Keratinocyte (primary cell): ENCODE results near the gene ZP1. TPM values are rescaled to one million over a fixed set of nuclear protein-coding genes. Genes with fewer than 3 reads are reported as not detected.
A peak's percentile ranks its signal among the peaks of the same experiment; 100 is the strongest.

Experiments
- DNase-seq: peaks from one replicate; pipeline ENCODE4 v3.0.0-alpha.2; 2011; ENCODE audit warnings: low read depth, missing footprints, low spot score
- FAIRE-seq: peaks from 2 replicates; lab custom pipeline; 2011; peaks lifted over from hg19 to GRCh38; lab: Jason Lieb, UNC
- H2AFZ ChIP-seq: 2 replicates; pipeline ENCODE4 v1.6.0; 2012; ENCODE audit warnings: low read length, control low read depth, inconsistent platforms; ENCODE audit not compliant: control insufficient read depth
- H3K27ac ChIP-seq: 2 replicates; pipeline ENCODE4 v1.5.1; 2011; ENCODE audit warnings: low read length; ENCODE audit not compliant: control insufficient read depth, insufficient read depth
- H3K27me3 ChIP-seq: 3 replicates; pipeline ENCODE4 v1.6.0; 2011; ENCODE audit warnings: low read length; ENCODE audit not compliant: control insufficient read depth, insufficient read depth; ENCODE audit errors: extremely low read depth
- H3K36me3 ChIP-seq, 2 experiments: 2 replicates in 1 of 2; 3 replicates in 1 of 2; pipeline ENCODE4 v1.5.1; 2011; ENCODE audit warnings: low read length in 2 of 2, mild to moderate bottlenecking in 1 of 2; ENCODE audit not compliant: control insufficient read depth in 2 of 2, insufficient read depth in 2 of 2; ENCODE audit errors: extremely low read depth in 1 of 2
- H3K4me1 ChIP-seq: 3 replicates; pipeline ENCODE4 v1.5.1; 2011; ENCODE audit warnings: low read length; ENCODE audit not compliant: control insufficient read depth, insufficient read depth; ENCODE audit errors: extremely low read depth
- H3K4me2 ChIP-seq: 3 replicates; pipeline ENCODE4 v1.6.0; 2011; ENCODE audit warnings: low read depth, low read length; ENCODE audit not compliant: control insufficient read depth, insufficient read depth; ENCODE audit errors: extremely low read depth
- H3K4me3 ChIP-seq, 3 experiments: fragments of 200-600 bp in 1 of 3; sonication (generic) in 1 of 3; 2 replicates in 2 of 3; 3 replicates in 1 of 3; pipeline ENCODE4 v1.5.1; 2011 to 2016; ENCODE audit warnings: low read length in 3 of 3, mild to moderate bottlenecking in 3 of 3, control low read depth in 2 of 3, inconsistent platforms in 1 of 3, low read depth in 1 of 3, mixed read lengths in 1 of 3, mixed run types in 1 of 3, moderate library complexity in 1 of 3; ENCODE audit not compliant: control insufficient read depth in 2 of 3, insufficient read depth in 2 of 3; ENCODE audit errors: extremely low read depth in 1 of 3
- H3K79me2 ChIP-seq: 2 replicates; pipeline ENCODE4 v1.6.0; 2012; ENCODE audit warnings: low read length; ENCODE audit not compliant: control insufficient read depth, insufficient read depth
- H3K9ac ChIP-seq: 3 replicates; pipeline ENCODE4 v1.6.0; 2011; ENCODE audit warnings: low read length; ENCODE audit not compliant: control insufficient read depth, insufficient read depth; ENCODE audit errors: extremely low read depth
- H3K9me1 ChIP-seq: 3 replicates; pipeline ENCODE4 v1.6.0; 2011; ENCODE audit warnings: low read length; ENCODE audit not compliant: control insufficient read depth, insufficient read depth; ENCODE audit errors: extremely low read depth
- H3K9me3 ChIP-seq: 2 replicates; pipeline ENCODE4 v1.5.1; 2012; ENCODE audit warnings: low read depth, low read length; ENCODE audit not compliant: control insufficient read depth
- H4K20me1 ChIP-seq: 3 replicates; pipeline ENCODE4 v1.6.0; 2011; ENCODE audit warnings: low read length; ENCODE audit not compliant: control insufficient read depth, insufficient read depth; ENCODE audit errors: extremely low read depth
- CTCF ChIP-seq, 3 experiments: IDR thresholded peaks in 1 of 3; conservative IDR thresholded peaks in 1 of 3; optimal IDR thresholded peaks in 1 of 3; 2 replicates in 2 of 3; 3 replicates in 1 of 3; pipeline versions ENCODE3 to v1.5.1; 2011; ENCODE audit warnings: low read length in 3 of 3, mild to moderate bottlenecking in 3 of 3, moderate library complexity in 2 of 3, control low read depth in 1 of 3, inconsistent platforms in 1 of 3; ENCODE audit not compliant: insufficient read depth in 2 of 3; ENCODE audit errors: extremely low read depth in 1 of 3
- EZH2 ChIP-seq: IDR thresholded peaks from one replicate; pipeline ENCODE4 v1.6.1; 2012; ENCODE audit warnings: inconsistent platforms, mild to moderate bottlenecking, low read length, moderate library complexity
- dilution Hi-C: fragments of 300-500 bp; cut with MboI; formaldehyde crosslinking; loops from one replicate; pipeline ENCODE4 v1.7.0; 2020; ENCODE audit warnings: low sequenced_read_pairs; ENCODE audit not compliant: extremely low pct_ligation_motif_present
- polyA plus RNA-seq, 5 experiments: library from polyadenylated mRNA; depleted of rRNA in 3 of 5; stranded (reverse) in 3 of 5; stranded (forward) in 1 of 5; unstranded in 1 of 5; fragments of >200 nt; gene quantifications; 1 replicate in 1 of 5; 2 replicates in 3 of 5; 3 replicates in 1 of 5; pipeline versions ENCODE4 v1.2.1 to v1.2.3, GENCODE V29; 2011 to 2012; ENCODE audit warnings: missing spikeins in 2 of 5, low read depth in 1 of 5, low replicate concordance in 1 of 5

Gene ZP1
- polyA plus RNA-seq, 1 donor (not counting 4 experiments of a cell fraction or from before 2014, with no cell fraction given) = not detected

GRCh38 chr11:60897496-60897895 lies 30.2 kb downstream of the ZP1 start:
- Histone ChIP-seq H3K9me3 (no peaks in the 10 kb centered on the region), H3K4me1 (no peaks in the 10 kb centered on the region), H2AFZ (no peak overlapping the region), H4K20me1 (no peaks in the 10 kb centered on the region), H3K4me3 (no peak overlapping the region), H3K9me1 (no peaks in the 10 kb centered on the region), H3K27me3 (no peaks in the 10 kb centered on the region), H3K4me2 (no peak overlapping the region), H3K27ac (no peak overlapping the region), H3K9ac (no peak overlapping the region), H3K79me2 (peaks cover 3% of the 10 kb centered on the region), H3K36me3 (peaks cover 35 to 49% of the 10 kb centered on the region in 2 experiments)
- FAIRE-seq = no peak
- TF ChIP-seq EZH2 (no peak), CTCF (optimal IDR thresholded peaks at IDR 0.05 in 1 of 3, IDR thresholded peaks at IDR 0.05 in 1 of 3, conservative IDR thresholded peaks at IDR 0.05 in 1 of 3; ENCODE audit: extremely low read depth in 1 of 3, insufficient read depth in 2 of 3, low read length in 3 of 3) (no peak)
- no peak for DNase-seq
- dilution Hi-C loops = no loop called here

GRCh38 chr11:60899046-60899936 lies 31.9 kb downstream of the ZP1 start:
- Histone ChIP-seq H3K27ac (no peak overlapping the region), H3K4me1 (no peaks in the 10 kb centered on the region), H3K27me3 (no peaks in the 10 kb centered on the region), H3K4me2 (no peak overlapping the region), H3K4me3 (no peak overlapping the region), H3K36me3 (peaks cover 41 to 57% of the 10 kb centered on the region in 2 experiments), H3K9ac (no peak overlapping the region), H3K9me1 (no peaks in the 10 kb centered on the region), H2AFZ (no peak overlapping the region), H3K9me3 (no peaks in the 10 kb centered on the region), H3K79me2 (peaks cover 21% of the 10 kb centered on the region), H4K20me1 (peaks cover 5% of the 10 kb centered on the region)
- DNase-seq (no peak), FAIRE-seq (no peak)
- TF ChIP-seq CTCF (optimal IDR thresholded peaks at IDR 0.05 in 1 of 3, IDR thresholded peaks at IDR 0.05 in 1 of 3, conservative IDR thresholded peaks at IDR 0.05 in 1 of 3; ENCODE audit: extremely low read depth in 1 of 3, insufficient read depth in 2 of 3, low read length in 3 of 3) = peak; percentile 83 to 98 (median 84)
- TF ChIP-seq EZH2 = no peak
- dilution Hi-C loops = no loop called here
